Hepatocyte (in vitro differentiated cells): ENCODE measurements around the gene DCC. TPM values are rescaled to one million over a fixed set of nuclear protein-coding genes. Genes with fewer than 3 reads are reported as not detected.

ENCODE experiments used
- DNase-seq: peaks from one replicate; pipeline ENCODE4 v3.0.0-alpha.2; 2016; ENCODE audit warnings: low spot score
- H2AFZ ChIP-seq: fragments of 200-600 bp; sonication (generic); 2 replicates; pipeline ENCODE4 v1.6.0; 2016; ENCODE audit warnings: antibody characterized with exemption, mild to moderate bottlenecking
- H3K27ac ChIP-seq: fragments of 200-600 bp; sonication (generic); 2 replicates; pipeline ENCODE4 v1.5.1; 2016; ENCODE audit warnings: mild to moderate bottlenecking
- H3K27me3 ChIP-seq: fragments of 200-600 bp; sonication (generic); 2 replicates; pipeline ENCODE4 v1.6.1; 2016
- H3K36me3 ChIP-seq: fragments of 200-600 bp; sonication (generic); replicated peaks from 2 replicates; pipeline ENCODE4 v1.5.1; 2016; ENCODE audit warnings: low read depth; ENCODE audit not compliant: insufficient read depth
- H3K4me1 ChIP-seq: fragments of 200-600 bp; sonication (generic); 2 replicates; pipeline ENCODE4 v1.5.1; 2016; ENCODE audit warnings: mild to moderate bottlenecking, moderate library complexity; ENCODE audit not compliant: insufficient read depth
- H3K4me2 ChIP-seq: fragments of 200-600 bp; sonication (generic); 2 replicates; pipeline ENCODE4 v1.6.0; 2016
- H3K4me3 ChIP-seq: fragments of 200-600 bp; sonication (generic); 2 replicates; pipeline ENCODE4 v1.5.1; 2016; ENCODE audit warnings: mild to moderate bottlenecking
- H3K79me2 ChIP-seq: fragments of 200-600 bp; sonication (generic); 2 replicates; pipeline ENCODE4 v1.6.0; 2017; ENCODE audit warnings: mild to moderate bottlenecking
- H3K9me2 ChIP-seq: fragments of 200-600 bp; sonication (generic); replicated peaks from 2 replicates; pipeline ENCODE4 v1.6.0; 2017; ENCODE audit warnings: mild to moderate bottlenecking; ENCODE audit not compliant: insufficient read depth
- H3K9me3 ChIP-seq: fragments of 200-600 bp; sonication (generic); 2 replicates; pipeline ENCODE4 v1.5.1; 2016; ENCODE audit warnings: low read depth, mild to moderate bottlenecking
- H4K20me1 ChIP-seq: fragments of 200-600 bp; sonication (generic); 2 replicates; pipeline ENCODE4 v1.6.0; 2016; ENCODE audit warnings: mild to moderate bottlenecking; ENCODE audit not compliant: insufficient read depth, poor library complexity, severe bottlenecking
- CTCF ChIP-seq: fragments of 200-600 bp; sonication (generic); IDR thresholded peaks from 2 replicates; pipeline ENCODE4 v1.5.1; 2016; ENCODE audit warnings: antibody characterized with exemption, mild to moderate bottlenecking; ENCODE audit not compliant: poor library complexity
- EZH2 ChIP-seq: fragments of 200-600 bp; sonication (generic); IDR thresholded peaks from 2 replicates; pipeline ENCODE4 v1.6.1; 2016; ENCODE audit warnings: antibody characterized with exemption, mild to moderate bottlenecking, borderline replicate concordance
- EZH2phosphoT487 ChIP-seq: fragments of 200-600 bp; sonication (generic); IDR thresholded peaks from one replicate; pipeline ENCODE4 v1.6.1; 2018; ENCODE audit warnings: antibody characterized with exemption, mild to moderate bottlenecking, low read depth, moderate library complexity; ENCODE audit not compliant: unreplicated experiment, severe bottlenecking
- WGBS: methylation state at CpG from one replicate; pipeline ENCODE4 v1.1.6; 2016; ENCODE audit warnings: low lambda C conversion rate; ENCODE audit errors: missing lambda C conversion rate; 5-methylcytosine and 5-hydroxymethylcytosine counted together
- polyA plus RNA-seq: library from polyadenylated mRNA; unstranded; fragments of >200 nt; fragmentation: Nextera tagmentation; extraction: Ambion mirVana; gene quantifications from 2 replicates; pipeline ENCODE4 v1.2.1, GENCODE V29; 2016
- total RNA-seq: library from RNA; depleted of rRNA; stranded (reverse); fragments of >200 nt; gene quantifications from 2 replicates; pipeline ENCODE4 v1.2.3, GENCODE V29; 2014

DCC gene
- total and polyA plus RNA-seq, 2 experiments from 2014 or later: 1.0 to 3.5 TPM

- H3K9me3 ChIP-seq: no peaks in the 10 kb centered on the region
- DNase-seq: no peak
- H3K9me2 ChIP-seq: no peaks in the 10 kb centered on the region
- no peaks in the 10 kb centered on the region for H4K20me1 ChIP-seq
- no peak overlapping the region for H2AFZ ChIP-seq
- TF ChIP-seq CTCF: no peak
- no peak for TF ChIP-seq EZH2
- TF ChIP-seq EZH2phosphoT487: no peak
- no peak overlapping the region for H3K27ac ChIP-seq
- 79% methylated on average over 8 of the region's 8 CpGs for WGBS
- no peaks in the 10 kb centered on the region for H3K27me3 ChIP-seq
- no peaks in the 10 kb centered on the region for H3K36me3 ChIP-seq
- no peak overlapping the region for H3K4me2 ChIP-seq
- H3K79me2 ChIP-seq: no peaks in the 10 kb centered on the region
- no peak overlapping the region for H3K4me3 ChIP-seq
- H3K4me1 ChIP-seq: no peaks in the 10 kb centered on the region
Measured at GRCh38 chr18:53551868-53552426, 1212.0 kb downstream of the DCC start.

GRCh38 chr18:53553030-53553429, 1213.0 kb downstream of the DCC start:
- H3K27ac ChIP-seq: no peak overlapping the region
- no peaks in the 10 kb centered on the region for H3K27me3 ChIP-seq
- no peaks in the 10 kb centered on the region for H3K9me3 ChIP-seq
- H3K79me2 ChIP-seq: no peaks in the 10 kb centered on the region
- WGBS: 98% methylated on average over 2 of the region's 2 CpGs
- no peaks in the 10 kb centered on the region for H4K20me1 ChIP-seq
- no peak overlapping the region for H2AFZ ChIP-seq
- no peaks in the 10 kb centered on the region for H3K36me3 ChIP-seq
- DNase-seq: no peak
- no peak for TF ChIP-seq EZH2phosphoT487
- no peak for TF ChIP-seq CTCF
- TF ChIP-seq EZH2: no peak
- no peak overlapping the region for H3K4me2 ChIP-seq
- H3K4me1 ChIP-seq: no peaks in the 10 kb centered on the region
- H3K9me2 ChIP-seq: no peaks in the 10 kb centered on the region
- H3K4me3 ChIP-seq: no peak overlapping the region

GRCh38 chr18:53556450-53556849, 1216.5 kb downstream of the DCC start:
- Histone ChIP-seq H3K27me3 (no peaks in the 10 kb centered on the region), H3K36me3 (no peaks in the 10 kb centered on the region), H3K9me3 (no peaks in the 10 kb centered on the region), H3K4me2 (no peak overlapping the region), H3K27ac (no peak overlapping the region), H2AFZ (no peak overlapping the region), H3K4me3 (no peak overlapping the region), H3K4me1 (no peaks in the 10 kb centered on the region), H3K79me2 (no peaks in the 10 kb centered on the region), H3K9me2 (no peaks in the 10 kb centered on the region), H4K20me1 (no peaks in the 10 kb centered on the region)
- WGBS: 92% methylated on average over 2 of the region's 2 CpGs
- no peak for TF ChIP-seq CTCF
- TF ChIP-seq EZH2: no peak
- no peak for TF ChIP-seq EZH2phosphoT487
- no peak for DNase-seq

GRCh38 chr18:53560546-53560945, 1220.5 kb downstream of the DCC start:
- no peaks in the 10 kb centered on the region for H3K9me2 ChIP-seq
- H3K9me3 ChIP-seq: no peaks in the 10 kb centered on the region
- H3K4me1 ChIP-seq: no peaks in the 10 kb centered on the region
- H3K36me3 ChIP-seq: no peaks in the 10 kb centered on the region
- WGBS: 68% methylated on average over 2 of the region's 2 CpGs
- no peak overlapping the region for H3K4me2 ChIP-seq
- H3K79me2 ChIP-seq: no peaks in the 10 kb centered on the region
- no peak for DNase-seq
- H4K20me1 ChIP-seq: no peaks in the 10 kb centered on the region
- no peak overlapping the region for H2AFZ ChIP-seq
- H3K4me3 ChIP-seq: no peak overlapping the region
- H3K27ac ChIP-seq: no peak overlapping the region
- no peak for TF ChIP-seq EZH2phosphoT487
- TF ChIP-seq CTCF: no peak
- TF ChIP-seq EZH2: no peak
- H3K27me3 ChIP-seq: no peaks in the 10 kb centered on the region
